ENCODE results near the gene LMF1. TPM values are rescaled to one million over a fixed set of nuclear protein-coding genes. Genes with fewer than 3 reads are reported as not detected.
A peak's percentile ranks its signal among the peaks of the same experiment; 100 is the strongest.

LMF1 gene
- total and polyA plus RNA-seq, 2 of the 8 experiments (the other 6 are each of a cell fraction or from before 2014, with no cell fraction given), result 3.5 to 9.1 TPM

DNA sequence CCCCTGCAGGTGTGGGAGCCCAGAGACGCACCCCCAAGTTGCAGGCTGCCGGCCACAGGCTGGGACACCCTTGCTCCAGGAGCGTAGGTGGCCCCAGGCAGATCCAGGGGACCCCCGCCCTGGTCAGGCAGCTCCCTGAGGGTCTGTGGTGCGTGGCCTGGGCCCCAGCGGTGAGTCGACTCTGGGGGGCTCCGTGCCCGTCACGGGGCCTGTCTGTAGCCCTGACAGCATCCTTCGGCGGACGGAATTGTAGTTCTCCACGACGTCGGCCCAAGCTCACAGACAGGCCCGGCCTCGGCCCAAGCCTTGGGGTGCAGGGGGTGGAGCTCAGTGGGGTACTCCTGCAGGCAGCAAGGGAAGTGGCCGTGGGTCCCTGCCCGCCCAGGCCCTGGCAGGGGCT is 82.9 kb downstream of the LMF1 start:
- no peaks in the 10 kb centered on the region; a peak in 2 of 4 replicates for H3K9me3 ChIP-seq (ENCODE audit: insufficient read depth in 2 of 2, low read depth in 1 of 2, low read length in 1 of 2)
- no peaks in the 10 kb centered on the region for H3K27me3 ChIP-seq (replicated peaks in 1 of 4; ENCODE audit: control insufficient read depth in 3 of 4, extremely low read depth in 1 of 4, insufficient read depth in 3 of 4, low read length in 3 of 4)
- 90% methylated on average over 9 of the region's 20 CpGs; no CpG with 5 or more reads in 1 of the 2 experiments for WGBS, 2 experiments (ENCODE audit: extremely low coverage in 1 of 2, insufficient coverage in 1 of 2, insufficient read length in 1 of 2, insufficient replicate concordance in 2 of 2, low coverage in 1 of 2, low lambda C conversion rate in 2 of 2, missing lambda C conversion rate in 1 of 2)
- no peak overlapping the region for H2AK5ac ChIP-seq (ENCODE audit: low read depth, low read length)
- H3K23ac ChIP-seq (ENCODE audit: insufficient read length), result no peak overlapping the region
- ChIA-PET POLR2A (ENCODE audit: partially characterized antibody) (interaction anchor here (0.8 kb wide), 1 partner anchor 81 kb away, joined by 3 read pairs; no protein-coding TSS in a partner anchor), CTCF (ENCODE audit: partially characterized antibody) (no interaction called here)
- no peak overlapping the region for H4K5ac ChIP-seq (ENCODE audit: insufficient read length, low read depth, low read length)
- H3K4me2 ChIP-seq (ENCODE audit: insufficient read depth in 1 of 2, low read depth in 2 of 2, low read length in 2 of 2), result peak overlapping the region in 1 of 2 experiments; percentile 69; a peak in 1 of 4 replicates
- no peak for FAIRE-seq
- no peak overlapping the region for H3K56ac ChIP-seq (replicated peaks; ENCODE audit: insufficient read length, low read depth, low read length)
- peaks cover 0 to 3% of the 10 kb centered on the region in 2 experiments for H4K20me1 ChIP-seq (replicated peaks in 1 of 2; ENCODE audit: control insufficient read depth in 1 of 2, insufficient read depth in 2 of 2, low read length in 2 of 2)
- H3K23me2 ChIP-seq (ENCODE audit: low read depth, low read length), result no peaks in the 10 kb centered on the region; the same call in 1 of the 2 replicates
- H2BK20ac ChIP-seq (ENCODE audit: low read length), result no peak overlapping the region
- no peak overlapping the region for H2BK5ac ChIP-seq (ENCODE audit: low read depth, low read length)
- no peak overlapping the region for H3K14ac ChIP-seq (ENCODE audit: insufficient read length)
- H3K79me1 ChIP-seq (ENCODE audit: low read depth, low read length), result no peaks in the 10 kb centered on the region
- H3K18ac ChIP-seq (ENCODE audit: extremely low read depth, low read length), result no peak overlapping the region
- no peak for DNase-seq (ENCODE audit: low read depth in 1 of 2, low spot score in 2 of 2)
- no peaks in the 10 kb centered on the region for H3K36me3 ChIP-seq (ENCODE audit: control insufficient read depth in 2 of 4, insufficient read depth in 4 of 4, low read length in 3 of 4)
- no peak overlapping the region for H2BK12ac ChIP-seq (ENCODE audit: low read depth, low read length)
- H3K9ac ChIP-seq (replicated peaks in 1 of 4; ENCODE audit: extremely low read depth in 1 of 4, low read depth in 3 of 4, low read length in 3 of 4), result no peak overlapping the region
- no peak overlapping the region for H3K4ac ChIP-seq (replicated peaks; ENCODE audit: insufficient read length, low read depth, low read length)
- H3K27ac ChIP-seq (ENCODE audit: low read depth, low read length), result no peak overlapping the region
- no peak overlapping the region for H3K4me3 ChIP-seq (ENCODE audit: extremely low read depth in 1 of 4, insufficient read depth in 2 of 4, low read depth in 3 of 4, low read length in 4 of 4)
- H2AFZ ChIP-seq (ENCODE audit: low read length), result no peak overlapping the region
- H2BK120ac ChIP-seq (replicated peaks; ENCODE audit: low read depth, low read length), result no peak overlapping the region
- peaks cover 0 to 22% (median 9%) of the 10 kb centered on the region in 4 experiments; a peak in 5 of 7 replicates for H3K4me1 ChIP-seq (replicated peaks in 1 of 4; ENCODE audit: control insufficient read depth in 3 of 4, insufficient read depth in 4 of 4, low read length in 3 of 4)
- no peak overlapping the region for H2BK15ac ChIP-seq (ENCODE audit: low read length)
- H4K91ac ChIP-seq (replicated peaks; ENCODE audit: insufficient read length, low read length), result no peak overlapping the region
- H3K79me2 ChIP-seq (ENCODE audit: control insufficient read depth in 1 of 2, insufficient read depth in 2 of 2, low read length in 2 of 2), result no peaks in the 10 kb centered on the region
- H4K8ac ChIP-seq (ENCODE audit: extremely low read depth, insufficient read depth, low read length), result peak overlapping the region; percentile 88; the same call in 1 of the 2 replicates
- no peak for TF ChIP-seq BACH1 (IDR thresholded peaks at IDR 0.05; ENCODE audit: low read length)
- TF ChIP-seq TBP (IDR thresholded peaks at IDR 0.05; ENCODE audit: low read depth, low read length), result no peak
- no peak for TF ChIP-seq TAF7 (optimal IDR thresholded peaks at IDR 0.05; ENCODE audit: borderline replicate concordance, low read depth, low read length)
- TF ChIP-seq NANOG (IDR thresholded peaks at IDR 0.05; ENCODE audit: insufficient read depth, low read depth, low read length, poor library complexity, severe bottlenecking), result no peak
- no peak for TF ChIP-seq ASH2L (IDR thresholded peaks at IDR 0.05; ENCODE audit: low read length)
- TF ChIP-seq SIRT6 (IDR thresholded peaks at IDR 0.05; ENCODE audit: low read length), result no peak
- no peak for TF ChIP-seq BCL11A (IDR thresholded peaks at IDR 0.05; ENCODE audit: low read depth in 2 of 2, low read length in 2 of 2)
- no peak for TF ChIP-seq KDM5A (IDR thresholded peaks at IDR 0.05; ENCODE audit: low read length)
- no peak for TF ChIP-seq RAD21 (IDR thresholded peaks at IDR 0.05 in 1 of 2, conservative IDR thresholded peaks at IDR 0.05 in 1 of 2; ENCODE audit: low read depth in 2 of 2, low read length in 2 of 2)
- TF ChIP-seq BRCA1 (IDR thresholded peaks at IDR 0.05; ENCODE audit: low read depth, low read length), result no peak
- no peak for TF ChIP-seq JUN (IDR thresholded peaks at IDR 0.05; ENCODE audit: low read depth, low read length)
- no peak for TF ChIP-seq EP300 (IDR thresholded peaks at IDR 0.05; ENCODE audit: borderline replicate concordance in 1 of 2, low read depth in 2 of 2, low read length in 2 of 2)
- no peak for TF ChIP-seq PHF8 (conservative IDR thresholded peaks at IDR 0.05; ENCODE audit: low read depth, low read length)
- no peak for TF ChIP-seq CTBP2 (IDR thresholded peaks at IDR 0.05; ENCODE audit: borderline replicate concordance, insufficient read depth, insufficient read length, low read length)

Data from H1 (cell line).